GM12878 (cell line): ENCODE results near the gene SHMT2. TPM values are rescaled to one million over a fixed set of nuclear protein-coding genes. Genes with fewer than 3 reads are reported as not detected.

Source experiments
- ATAC-seq: fragments of 200-7000 bp; cut with Tn5 transposase; 3 replicates; pipeline ENCODE4 v1.9.1; 2020; ENCODE audit warnings: mild to moderate bottlenecking, moderate library complexity
- BruUV-seq: library from RNA; stranded (reverse); fragments of 400-500 nt; replicated peaks from 2 replicates; lab custom pipeline; 2021; lab: Mats Ljungman, UMichigan
- CTCF ChIA-PET: fragments of 300-600 bp; sonication (Branson Sonifier 250); formaldehyde crosslinking; extraction: SDS; loops from one replicate; lab custom pipeline; 2021; ENCODE audit warnings: inconsistent platforms; lab: Yijun Ruan, JAX
- POLR2A ChIA-PET: fragments of 350-600 bp; formaldehyde crosslinking; extraction: SDS; loops from one replicate; lab custom pipeline; 2021; ENCODE audit warnings: inconsistent platforms; lab: Charles Lee
- RAD21 ChIA-PET: fragments of 300-600 bp; sonication (Branson Sonifier 250); formaldehyde crosslinking; loops from one replicate; lab custom pipeline; 2023; ENCODE audit warnings: antibody characterized with exemption; ENCODE audit not compliant: unreplicated experiment; lab: Charles Lee
- SMC1A ChIA-PET: fragments of 300-600 bp; sonication (Branson Sonifier 250); formaldehyde crosslinking; loops from one replicate; lab custom pipeline; 2023; ENCODE audit not compliant: unreplicated experiment, uncharacterized antibody; lab: Charles Lee
- DNase-seq: peaks from one replicate; pipeline ENCODE4 v3.0.0-alpha.2; 2011; ENCODE audit warnings: low read depth, low spot score
- FAIRE-seq: peaks from 3 replicates; lab custom pipeline; 2011; peaks lifted over from hg19 to GRCh38; lab: Jason Lieb, UNC
- H2AFZ ChIP-seq: 2 replicates; pipeline ENCODE4 v1.6.0; 2011; ENCODE audit warnings: low read depth, low read length, control low read depth; ENCODE audit not compliant: control insufficient read depth
- H3K27ac ChIP-seq: 2 replicates; pipeline ENCODE4 v1.5.1; 2011; ENCODE audit warnings: control low read depth; ENCODE audit not compliant: control insufficient read depth, insufficient read depth
- H3K27me3 ChIP-seq, 2 experiments: replicated peaks in 1 of 2; 2 replicates each; pipeline versions ENCODE4 v1.6.0 to v1.6.1; 2011; ENCODE audit warnings: low read length in 1 of 2; ENCODE audit not compliant: control insufficient read depth in 2 of 2, insufficient read depth in 2 of 2
- H3K36me3 ChIP-seq, 2 experiments: 2 replicates each; pipeline ENCODE4 v1.5.1; 2011; ENCODE audit warnings: low read length in 1 of 2; ENCODE audit not compliant: control insufficient read depth in 2 of 2, insufficient read depth in 2 of 2
- H3K4me1 ChIP-seq: 2 replicates; pipeline ENCODE4 v1.6.1; 2011; ENCODE audit warnings: mild to moderate bottlenecking, low read length, moderate library complexity, mixed read lengths; ENCODE audit not compliant: control insufficient read depth, insufficient read depth
- H3K4me2 ChIP-seq: 2 replicates; pipeline ENCODE4 v1.6.0; 2011; ENCODE audit warnings: control low read depth; ENCODE audit not compliant: control insufficient read depth, insufficient read depth
- H3K4me3 ChIP-seq: fragments of 200-600 bp; sonication (generic); 2 replicates; pipeline ENCODE4 v1.5.1; 2016
- H3K79me2 ChIP-seq: 2 replicates; pipeline ENCODE4 v1.6.0; 2011; ENCODE audit warnings: low read length; ENCODE audit not compliant: control insufficient read depth, insufficient read depth
- H3K9ac ChIP-seq: 2 replicates; pipeline ENCODE4 v1.8.0; 2011; ENCODE audit warnings: low read length, control low read depth, mixed read lengths; ENCODE audit not compliant: control insufficient read depth, insufficient read depth
- H3K9me3 ChIP-seq: replicated peaks from 3 replicates; pipeline ENCODE4 v1.5.1; 2011; ENCODE audit warnings: mild to moderate bottlenecking, low read length; ENCODE audit not compliant: control insufficient read depth, insufficient read depth
- H4K20me1 ChIP-seq: 2 replicates; pipeline ENCODE4 v1.6.0; 2011; ENCODE audit not compliant: control insufficient read depth, insufficient read depth
- ATF7 ChIP-seq: fragments of 450-650 bp; IDR thresholded peaks from 2 replicates; pipeline ENCODE4 v1.6.1; 2016; ENCODE audit warnings: low read depth, mild to moderate bottlenecking
- BHLHE40 ChIP-seq, 2 experiments: fragments of 450-650 bp in 1 of 2; IDR thresholded peaks; 2 replicates each; pipeline ENCODE4 v1.6.1; 2011 to 2017; ENCODE audit warnings: low read depth in 2 of 2, borderline replicate concordance in 1 of 2, improper control_type of control experiment in 1 of 2, low read length in 1 of 2, mild to moderate bottlenecking in 1 of 2
- CREB1 ChIP-seq: IDR thresholded peaks from 2 replicates; pipeline ENCODE4 v1.6.1; 2012; ENCODE audit warnings: low read depth, mild to moderate bottlenecking, inconsistent platforms
- EED ChIP-seq: sonication (generic); IDR thresholded peaks from 2 replicates; pipeline ENCODE4 v1.6.1; 2016; ENCODE audit warnings: antibody characterized with exemption, low read depth
- ESRRA ChIP-seq: IDR thresholded peaks from 2 replicates; pipeline ENCODE4 v1.6.1; 2012; ENCODE audit warnings: mild to moderate bottlenecking, low read length, improper control_type of control experiment
- IKZF1 ChIP-seq: fragments of 450-650 bp; conservative IDR thresholded peaks from 2 replicates; pipeline ENCODE4 v1.6.1; 2017; ENCODE audit warnings: antibody characterized with exemption, mild to moderate bottlenecking
- MAX ChIP-seq: IDR thresholded peaks from 2 replicates; pipeline ENCODE4 v1.6.1; 2012; ENCODE audit warnings: low read depth, low read length, improper control_type of control experiment
- NKRF ChIP-seq: fragments of 450-650 bp; conservative IDR thresholded peaks from 2 replicates; pipeline ENCODE4 v1.6.1; 2017; ENCODE audit warnings: mild to moderate bottlenecking, moderate library complexity
- POLR2A ChIP-seq: IDR thresholded peaks from 2 replicates; pipeline ENCODE4 v1.6.1; 2011; ENCODE audit warnings: low read depth, mild to moderate bottlenecking, low read length
- SIN3A ChIP-seq: IDR thresholded peaks from 2 replicates; pipeline ENCODE4 v1.6.1; 2012; ENCODE audit warnings: low read depth, low read length, improper control_type of control experiment
- ZZZ3 ChIP-seq: IDR thresholded peaks from 2 replicates; pipeline ENCODE4 v1.6.1; 2011; ENCODE audit warnings: low read depth; ENCODE audit not compliant: control insufficient read depth, insufficient read length
- WGBS: methylation state at CpG from one replicate; pipeline ENCODE4 v1.1.6; 2016; ENCODE audit warnings: low lambda C conversion rate; ENCODE audit not compliant: insufficient replicate concordance, insufficient coverage; ENCODE audit errors: missing lambda C conversion rate; 5-methylcytosine and 5-hydroxymethylcytosine counted together
- in situ Hi-C: fragments of 300-500 bp; cut with MboI; formaldehyde crosslinking; loops from 9 replicates; pipeline ENCODE4 v1.14.3; 2018; ENCODE audit warnings: mixed read lengths
- intact Hi-C: fragments of 100-400 bp; cut with micrococcal nuclease; formaldehyde crosslinking; loops from one replicate; pipeline ENCODE4 v1.14.2; 2022; ENCODE audit not compliant: unreplicated experiment
- polyA plus RNA-seq, 11 experiments: library from polyadenylated mRNA; depleted of rRNA in 4 of 11; unstranded in 6 of 11; stranded (reverse) in 5 of 11; fragments of >200 nt; fragmentation: Nextera tagmentation in 4 of 11; fragmentation: Illumina TruSeq in 1 of 11; extraction: Ambion mirVana in 4 of 11; extraction: Trizol in 1 of 11; gene quantifications; 1 replicate in 1 of 11; 2 replicates in 10 of 11; pipeline versions ENCODE4 v1.2.1 to v1.2.3, GENCODE V29; 2011 to 2016; ENCODE audit warnings: inconsistent platforms in 2 of 11, missing spikeins in 2 of 11, low read depth in 1 of 11
- total RNA-seq, 4 experiments: library from RNA; depleted of rRNA in 3 of 4; stranded (reverse); fragments of >200 nt in 3 of 4; fragmentation: Illumina TruSeq in 1 of 4; extraction: Trizol in 1 of 4; gene quantifications; 2 replicates each; pipeline versions ENCODE4 v1.2.1 to v1.2.3, GENCODE V29; 2013 to 2021

SHMT2 gene
- total and polyA plus RNA-seq, 10 of the 15 experiments (the other 5 are each of a cell fraction or from before 2014, with no cell fraction given), result 57.0 to 292 (median 186) TPM

- peak overlapping the region; percentile 93 for H3K4me2 ChIP-seq
- ATAC-seq (peak; percentile 0; the same call in 1 of the 3 replicates), DNase-seq (no peak), FAIRE-seq (no peak)
- no peaks in the 10 kb centered on the region for H3K79me2 ChIP-seq
- ChIA-PET SMC1A (interaction anchor here (0.6 to 8.1 kb wide), 4 partner anchors 10 to 615 kb away, joined by 3 to 55 read pairs (median 7); partner anchors contain the start of gene SHMT2), POLR2A (interaction anchor here (0.5 to 2.8 kb wide), 4 partner anchors 10 to 219 kb away, joined by 3 to 15 read pairs (median 6); partner anchors contain the start of gene SHMT2), CTCF (interaction anchor here (0.8 to 10.7 kb wide), 13 partner anchors 11 to 366 kb away, joined by 3 to 271 read pairs (median 4); partner anchors contain the start of genes INHBE, SHMT2, STAC3 and STAT6), RAD21 (interaction anchor here (0.7 to 14.4 kb wide), 8 partner anchors 10 to 214 kb away, joined by 3 to 85 read pairs (median 5); partner anchors contain the start of genes INHBE and SHMT2)
- under 1% methylated on average over 14 of the region's 14 CpGs for WGBS
- no peaks in the 10 kb centered on the region; a peak in 2 of 4 replicates for H3K36me3 ChIP-seq
- H3K27me3 ChIP-seq, result peaks cover 5 to 8% of the 10 kb centered on the region in 2 experiments; a peak in 3 of 4 replicates
- H4K20me1 ChIP-seq, result peaks cover 2% of the 10 kb centered on the region; the same call in 1 of the 2 replicates
- TF ChIP-seq SIN3A, result no peak
- H3K9ac ChIP-seq, result peak overlapping the region; percentile 47; the same call in 1 of the 2 replicates
- H3K27ac ChIP-seq, result no peak overlapping the region
- in situ Hi-C loops, result no loop called here
- peak overlapping the region; percentile 68 for H3K4me3 ChIP-seq
- intact Hi-C loops, result loop anchor here (1.0 to 5.0 kb wide), 2 partner anchors 26 to 117 kb away; no protein-coding TSS in a partner anchor
- peaks cover 50% of the 10 kb centered on the region for H3K4me1 ChIP-seq
- peak overlapping the region; percentile 2 for H2AFZ ChIP-seq
- BruUV-seq, result no TSS peak
- H3K9me3 ChIP-seq, result no peaks in the 10 kb centered on the region
Measured at GRCh38 chr12:57239587-57240065, 10.1 kb downstream of the SHMT2 start.

DNA sequence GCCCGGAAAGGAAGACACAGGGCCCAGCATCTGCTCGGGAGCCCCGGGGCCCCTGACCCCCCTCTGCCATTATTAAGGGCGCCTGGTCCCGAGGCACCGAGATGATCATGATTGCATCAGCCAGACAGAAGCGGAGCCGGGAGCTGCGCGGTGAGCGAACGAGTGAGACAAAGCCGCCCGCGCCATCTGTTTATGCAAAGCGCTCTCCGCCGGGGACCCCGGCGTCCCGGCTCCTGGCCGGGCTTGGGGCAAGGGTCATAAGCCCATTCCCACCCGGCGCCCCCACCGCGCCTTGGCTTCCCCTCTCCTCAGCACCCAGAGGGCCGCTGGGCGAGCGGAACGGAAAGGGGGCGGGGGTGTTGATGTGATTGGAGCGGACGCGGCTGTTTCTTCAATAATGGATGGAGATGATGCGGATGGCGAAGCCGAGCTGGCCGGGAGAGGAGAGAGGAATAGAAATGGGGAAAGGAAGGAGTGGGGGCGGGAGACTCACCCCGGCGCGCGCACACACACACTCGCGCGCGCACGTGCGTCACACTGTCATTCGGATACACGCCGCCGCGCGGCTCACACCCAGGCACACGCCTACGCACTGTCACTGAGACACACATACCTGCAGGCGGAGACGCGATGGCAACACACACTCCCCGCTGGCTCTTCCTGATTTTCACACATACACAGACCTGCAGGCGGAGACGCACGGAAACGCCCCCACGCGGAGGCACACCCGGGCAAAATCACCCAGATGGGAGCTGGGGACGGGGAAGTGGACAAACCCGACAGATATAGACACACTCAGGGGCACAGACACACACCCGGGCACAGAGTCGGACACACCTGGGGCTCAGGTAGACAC is 10.8 kb downstream of the SHMT2 start:
- CTCF ChIA-PET, result interaction anchor here (0.8 to 10.7 kb wide), 10 partner anchors 10 to 365 kb away, joined by 3 to 271 read pairs (median 14); partner anchors contain the start of genes INHBE, SHMT2, STAC3 and STAT6
- intact Hi-C loops, result loop anchor here (5.0 kb wide), 1 partner anchor 118 kb away; no protein-coding TSS in a partner anchor
- no TSS peak for BruUV-seq
- in situ Hi-C loops, result no loop called here
- no peaks in the 10 kb centered on the region for H3K9me3 ChIP-seq
- H3K4me3 ChIP-seq, result peak overlapping the region; percentile 68
- no peaks in the 10 kb centered on the region for H3K79me2 ChIP-seq
- WGBS, result under 1% methylated on average over 63 of the region's 72 CpGs
- DNase-seq, result no peak
- peaks cover 50% of the 10 kb centered on the region for H3K4me1 ChIP-seq
- RAD21 ChIA-PET, result interaction anchor here (0.7 to 14.4 kb wide), 7 partner anchors 10 to 213 kb away, joined by 3 to 85 read pairs (median 5); partner anchors contain the start of genes INHBE, SHMT2 and STAT6
- peaks cover 5 to 8% of the 10 kb centered on the region in 2 experiments; a peak in 3 of 4 replicates for H3K27me3 ChIP-seq
- FAIRE-seq, result peak; percentile 44
- peak; percentile 18 for ATAC-seq
- SMC1A ChIA-PET, result interaction anchor here (0.8 to 8.1 kb wide), 3 partner anchors 11 to 52 kb away, joined by 3 to 55 read pairs (median 11); partner anchors contain the start of gene SHMT2
- H3K9ac ChIP-seq, result peak overlapping the region; percentile 47; the same call in 1 of the 2 replicates
- peaks cover 2% of the 10 kb centered on the region; the same call in 1 of the 2 replicates for H4K20me1 ChIP-seq
- H3K27ac ChIP-seq, result no peak overlapping the region
- no peaks in the 10 kb centered on the region for H3K36me3 ChIP-seq
- POLR2A ChIA-PET, result interaction anchor here (1.4 to 2.8 kb wide), 3 partner anchors 10 to 27 kb away, joined by 5 to 15 read pairs (median 7); partner anchors contain the start of gene SHMT2
- peak overlapping the region; percentile 93 for H3K4me2 ChIP-seq
- H2AFZ ChIP-seq, result peak overlapping the region; percentile 52
- peak; percentile 43 for TF ChIP-seq MAX
- TF ChIP-seq CREB1, result peak; percentile 54; the same call in 1 of the 2 replicates
- no peak for TF ChIP-seq ESRRA
- peak; percentile 91 to 94 for TF ChIP-seq BHLHE40 (IDR thresholded peaks at IDR 0.05; ENCODE audit: borderline replicate concordance in 1 of 2, low read depth in 2 of 2, low read length in 1 of 2)
- TF ChIP-seq NKRF, result peak; percentile 37; the same call in 1 of the 2 replicates
- 0 out of 2 replicates have a peak, but pooled peaks have one; percentile 7 for TF ChIP-seq ATF7
- peak; percentile 57; the same call in 1 of the 2 replicates for TF ChIP-seq POLR2A
- TF ChIP-seq IKZF1, result peak; percentile 42
- TF ChIP-seq ZZZ3, result no peak
- TF ChIP-seq EED, result 0 out of 2 replicates have a peak, but pooled peaks have one; percentile 19
